HL-60 (cell line): ENCODE results near the gene UPF2.

Experiments used
- DNase-seq, 2 experiments: peaks; one replicate each; pipeline ENCODE4 v3.0.0-alpha.2; 2010 to 2020; ENCODE audit warnings: low read depth in 1 of 2, low spot score in 1 of 2
- H3K27ac ChIP-seq: fragments of 250-450 bp; sonication (Bioruptor Pico); replicated peaks from 2 replicates; pipeline ENCODE4 v1.5.1; 2020; ENCODE audit warnings: mild to moderate bottlenecking, moderate library complexity
- H3K27me3 ChIP-seq: fragments of 250-450 bp; sonication (Bioruptor Pico); 2 replicates; pipeline ENCODE4 v1.5.1; 2021; ENCODE audit warnings: mild to moderate bottlenecking, moderate library complexity; ENCODE audit not compliant: insufficient read depth, poor library complexity, severe bottlenecking
- H3K4me3 ChIP-seq: replicated peaks from 2 replicates; pipeline ENCODE4 v1.5.1; 2011; ENCODE audit warnings: mild to moderate bottlenecking, control low read depth, low read length; ENCODE audit not compliant: insufficient read depth
- GABPA ChIP-seq: IDR thresholded peaks from 2 replicates; pipeline ENCODE4 v1.6.1; 2012; ENCODE audit warnings: low read depth
- POLR2AphosphoS5 ChIP-seq: IDR thresholded peaks from 2 replicates; pipeline ENCODE4 v1.6.1; 2012; ENCODE audit warnings: low read depth
- SPI1 ChIP-seq: IDR thresholded peaks from 2 replicates; pipeline ENCODE4 v1.6.1; 2012; ENCODE audit warnings: low read depth, mild to moderate bottlenecking, borderline replicate concordance
- TF ChIP-seq, protein P1 (sequence below): IDR thresholded peaks from one replicate; pipeline ENCODE4 v1.5.1; 2011; ENCODE audit warnings: low read length, control low read depth, inconsistent platforms; ENCODE audit not compliant: insufficient read depth
- TF ChIP-seq, protein P2 (sequence below): IDR thresholded peaks from 2 replicates; pipeline ENCODE4 v1.6.1; 2012; ENCODE audit warnings: low read depth; ENCODE audit not compliant: insufficient replicate concordance

Gene UPF2

GRCh38 chr10:12081879-12082557 is 39.4 kb upstream of the UPF2 start:
- TF ChIP-seq, protein P1, sequence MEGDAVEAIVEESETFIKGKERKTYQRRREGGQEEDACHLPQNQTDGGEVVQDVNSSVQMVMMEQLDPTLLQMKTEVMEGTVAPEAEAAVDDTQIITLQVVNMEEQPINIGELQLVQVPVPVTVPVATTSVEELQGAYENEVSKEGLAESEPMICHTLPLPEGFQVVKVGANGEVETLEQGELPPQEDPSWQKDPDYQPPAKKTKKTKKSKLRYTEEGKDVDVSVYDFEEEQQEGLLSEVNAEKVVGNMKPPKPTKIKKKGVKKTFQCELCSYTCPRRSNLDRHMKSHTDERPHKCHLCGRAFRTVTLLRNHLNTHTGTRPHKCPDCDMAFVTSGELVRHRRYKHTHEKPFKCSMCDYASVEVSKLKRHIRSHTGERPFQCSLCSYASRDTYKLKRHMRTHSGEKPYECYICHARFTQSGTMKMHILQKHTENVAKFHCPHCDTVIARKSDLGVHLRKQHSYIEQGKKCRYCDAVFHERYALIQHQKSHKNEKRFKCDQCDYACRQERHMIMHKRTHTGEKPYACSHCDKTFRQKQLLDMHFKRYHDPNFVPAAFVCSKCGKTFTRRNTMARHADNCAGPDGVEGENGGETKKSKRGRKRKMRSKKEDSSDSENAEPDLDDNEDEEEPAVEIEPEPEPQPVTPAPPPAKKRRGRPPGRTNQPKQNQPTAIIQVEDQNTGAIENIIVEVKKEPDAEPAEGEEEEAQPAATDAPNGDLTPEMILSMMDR, result no peak
- TF ChIP-seq POLR2AphosphoS5, result no peak
- TF ChIP-seq, protein P2, sequence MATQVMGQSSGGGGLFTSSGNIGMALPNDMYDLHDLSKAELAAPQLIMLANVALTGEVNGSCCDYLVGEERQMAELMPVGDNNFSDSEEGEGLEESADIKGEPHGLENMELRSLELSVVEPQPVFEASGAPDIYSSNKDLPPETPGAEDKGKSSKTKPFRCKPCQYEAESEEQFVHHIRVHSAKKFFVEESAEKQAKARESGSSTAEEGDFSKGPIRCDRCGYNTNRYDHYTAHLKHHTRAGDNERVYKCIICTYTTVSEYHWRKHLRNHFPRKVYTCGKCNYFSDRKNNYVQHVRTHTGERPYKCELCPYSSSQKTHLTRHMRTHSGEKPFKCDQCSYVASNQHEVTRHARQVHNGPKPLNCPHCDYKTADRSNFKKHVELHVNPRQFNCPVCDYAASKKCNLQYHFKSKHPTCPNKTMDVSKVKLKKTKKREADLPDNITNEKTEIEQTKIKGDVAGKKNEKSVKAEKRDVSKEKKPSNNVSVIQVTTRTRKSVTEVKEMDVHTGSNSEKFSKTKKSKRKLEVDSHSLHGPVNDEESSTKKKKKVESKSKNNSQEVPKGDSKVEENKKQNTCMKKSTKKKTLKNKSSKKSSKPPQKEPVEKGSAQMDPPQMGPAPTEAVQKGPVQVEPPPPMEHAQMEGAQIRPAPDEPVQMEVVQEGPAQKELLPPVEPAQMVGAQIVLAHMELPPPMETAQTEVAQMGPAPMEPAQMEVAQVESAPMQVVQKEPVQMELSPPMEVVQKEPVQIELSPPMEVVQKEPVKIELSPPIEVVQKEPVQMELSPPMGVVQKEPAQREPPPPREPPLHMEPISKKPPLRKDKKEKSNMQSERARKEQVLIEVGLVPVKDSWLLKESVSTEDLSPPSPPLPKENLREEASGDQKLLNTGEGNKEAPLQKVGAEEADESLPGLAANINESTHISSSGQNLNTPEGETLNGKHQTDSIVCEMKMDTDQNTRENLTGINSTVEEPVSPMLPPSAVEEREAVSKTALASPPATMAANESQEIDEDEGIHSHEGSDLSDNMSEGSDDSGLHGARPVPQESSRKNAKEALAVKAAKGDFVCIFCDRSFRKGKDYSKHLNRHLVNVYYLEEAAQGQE, result no peak
- no peak for TF ChIP-seq SPI1
- no peak for TF ChIP-seq GABPA
- no peak overlapping the region for H3K4me3 ChIP-seq
- H3K27ac ChIP-seq, result no peak overlapping the region
- DNase-seq, result no peak
- H3K27me3 ChIP-seq, result no peaks in the 10 kb centered on the region

DNA sequence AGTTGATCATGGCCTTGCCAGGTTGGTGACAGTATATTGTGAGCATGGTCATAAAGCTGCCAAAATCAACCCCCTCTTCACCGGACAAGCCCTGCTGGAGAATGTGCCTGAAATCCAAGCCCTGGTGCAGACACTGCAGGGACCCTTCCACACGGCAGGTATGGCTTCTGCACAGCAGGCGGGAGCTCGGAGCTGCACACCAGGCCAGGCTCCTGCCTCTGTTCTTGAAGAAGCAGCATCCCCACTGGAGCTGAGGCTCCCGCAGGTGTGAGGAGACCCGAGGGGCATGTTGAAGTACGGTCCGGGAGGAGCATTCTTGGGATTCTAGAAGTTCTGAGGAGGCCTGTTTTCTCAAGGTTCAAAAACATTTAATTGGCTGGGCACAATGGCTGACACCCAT is 38.9 kb upstream of the UPF2 start:
- no peak for TF ChIP-seq SPI1
- TF ChIP-seq, protein P1, result no peak
- no peak for TF ChIP-seq POLR2AphosphoS5
- TF ChIP-seq GABPA, result no peak
- TF ChIP-seq, protein P2, result no peak
- Histone ChIP-seq H3K27ac (no peak overlapping the region), H3K4me3 (no peak overlapping the region), H3K27me3 (no peaks in the 10 kb centered on the region)
- no peak for DNase-seq

- TF ChIP-seq POLR2AphosphoS5, result no peak
- peak; percentile 91 for TF ChIP-seq SPI1
- no peaks in the 10 kb centered on the region for H3K27me3 ChIP-seq
- peak overlapping the region; percentile 53 for H3K27ac ChIP-seq
- H3K4me3 ChIP-seq, result no peak overlapping the region
- peak; percentile 15 to 52 for DNase-seq
These were observed 35.1 kb upstream of the UPF2 start for GRCh38 chr10:12077580-12078180.

GRCh38 chr10:12073526-12073925 is 30.9 kb upstream of the UPF2 start:
- no peaks in the 10 kb centered on the region for H3K27me3 ChIP-seq

More at GRCh38 chr10:12073526-12073925, 30.9 kb upstream of the UPF2 start:
- H3K4me3 ChIP-seq, result no peak overlapping the region
- H3K27ac ChIP-seq, result no peak overlapping the region
- no peak for DNase-seq
- TF ChIP-seq SPI1 (no peak), POLR2AphosphoS5 (no peak), GABPA (no peak)
- TF ChIP-seq, protein P2, result no peak
- TF ChIP-seq, protein P1, result no peak
